ENCODE measurements around the gene MAGEA11. TPM values are rescaled to one million over a fixed set of nuclear protein-coding genes. Genes with fewer than 3 reads are reported as not detected.
"Not testable (repeated sequence)": the region's sequence is repeated elsewhere in the genome, so short reads cannot be mapped to it uniquely, and the experiment has no call there.

Gene MAGEA11
- total RNA-seq, result not detected in 2 replicates
- long read RNA-seq, result 0 reads

- DNase-seq (ENCODE audit: extremely low spot score, unreplicated experiment), result no peak
- H3K9me3 Mint-ChIP-seq (ENCODE audit: unreplicated experiment), result no peaks in the 10 kb centered on the region
- no peaks in the 10 kb centered on the region for H3K36me3 Mint-ChIP-seq (ENCODE audit: unreplicated experiment)
- H3K27ac Mint-ChIP-seq (ENCODE audit: unreplicated experiment), result no peak within 1 kb of the TSS
- H3K4me3 Mint-ChIP-seq (ENCODE audit: unreplicated experiment), result no peak within 1 kb of the TSS
- no peak for TF ChIP-seq CTCF (IDR thresholded peaks at IDR 0.05)
- no peaks in the 10 kb centered on the region for H3K4me1 Mint-ChIP-seq (ENCODE audit: unreplicated experiment)
- H3K27me3 Mint-ChIP-seq (ENCODE audit: unreplicated experiment), result no peaks in the 10 kb centered on the region
These were observed at the start of gene MAGEA11 for GRCh38 chrX:149711545-149712236. MAGEA11 (plus strand) TSS chrX:149712060; CDS start chrX:149713160, 1,100 bp downstream.

- H3K27me3 Mint-ChIP-seq (ENCODE audit: unreplicated experiment); H3K27ac Mint-ChIP-seq (ENCODE audit: unreplicated experiment); H3K4me1 Mint-ChIP-seq (ENCODE audit: unreplicated experiment): not testable (repeated sequence)
These were observed 36.8 kb upstream of the MAGEA11 start for GRCh38 chrX:149675088-149675487.

GRCh38 chrX:149675554-149675953 lies 36.3 kb upstream of the MAGEA11 start:
- DNase-seq (ENCODE audit: extremely low spot score, unreplicated experiment); H3K4me3 Mint-ChIP-seq (ENCODE audit: unreplicated experiment); H3K4me1 Mint-ChIP-seq (ENCODE audit: unreplicated experiment); H3K27ac Mint-ChIP-seq (ENCODE audit: unreplicated experiment); H3K27me3 Mint-ChIP-seq (ENCODE audit: unreplicated experiment); H3K9me3 Mint-ChIP-seq (ENCODE audit: unreplicated experiment); H3K36me3 Mint-ChIP-seq (ENCODE audit: unreplicated experiment): not testable (repeated sequence)

More at GRCh38 chrX:149675088-149675487, 36.8 kb upstream of the MAGEA11 start:
- not testable (repeated sequence) for H3K9me3 Mint-ChIP-seq (ENCODE audit: unreplicated experiment); DNase-seq (ENCODE audit: extremely low spot score, unreplicated experiment); H3K4me3 Mint-ChIP-seq (ENCODE audit: unreplicated experiment); H3K36me3 Mint-ChIP-seq (ENCODE audit: unreplicated experiment)

GRCh38 chrX:149679164-149679678 lies 32.6 kb upstream of the MAGEA11 start:
- not testable (repeated sequence) for H3K27ac Mint-ChIP-seq (ENCODE audit: unreplicated experiment); DNase-seq (ENCODE audit: extremely low spot score, unreplicated experiment); H3K4me3 Mint-ChIP-seq (ENCODE audit: unreplicated experiment); H3K27me3 Mint-ChIP-seq (ENCODE audit: unreplicated experiment); H3K9me3 Mint-ChIP-seq (ENCODE audit: unreplicated experiment); H3K4me1 Mint-ChIP-seq (ENCODE audit: unreplicated experiment); H3K36me3 Mint-ChIP-seq (ENCODE audit: unreplicated experiment)

GRCh38 chrX:149681182-149681581 lies 30.7 kb upstream of the MAGEA11 start:
- no peak for DNase-seq (ENCODE audit: extremely low spot score, unreplicated experiment)
- Mint-ChIP-seq H3K36me3 (ENCODE audit: unreplicated experiment) (no peaks in the 10 kb centered on the region), H3K4me1 (ENCODE audit: unreplicated experiment) (no peaks in the 10 kb centered on the region), H3K4me3 (ENCODE audit: unreplicated experiment) (no peak overlapping the region), H3K27ac (ENCODE audit: unreplicated experiment) (no peak overlapping the region), H3K9me3 (ENCODE audit: unreplicated experiment) (peaks cover 2% of the 10 kb centered on the region), H3K27me3 (ENCODE audit: unreplicated experiment) (no peaks in the 10 kb centered on the region)
- TF ChIP-seq CTCF (IDR thresholded peaks at IDR 0.05), result no peak

- no peak for DNase-seq (ENCODE audit: extremely low spot score, unreplicated experiment)
These were observed 29.8 kb upstream of the MAGEA11 start for GRCh38 chrX:149682031-149682430.

More at GRCh38 chrX:149682031-149682430, 29.8 kb upstream of the MAGEA11 start:
- H3K27ac Mint-ChIP-seq (ENCODE audit: unreplicated experiment), result no peak overlapping the region
- peaks cover 4% of the 10 kb centered on the region for H3K9me3 Mint-ChIP-seq (ENCODE audit: unreplicated experiment)
- no peaks in the 10 kb centered on the region for H3K36me3 Mint-ChIP-seq (ENCODE audit: unreplicated experiment)
- H3K4me3 Mint-ChIP-seq (ENCODE audit: unreplicated experiment), result no peak overlapping the region
- H3K27me3 Mint-ChIP-seq (ENCODE audit: unreplicated experiment), result no peaks in the 10 kb centered on the region
- H3K4me1 Mint-ChIP-seq (ENCODE audit: unreplicated experiment), result no peaks in the 10 kb centered on the region
- TF ChIP-seq CTCF (IDR thresholded peaks at IDR 0.05), result no peak

Data from osteocyte (in vitro differentiated cells).